SK-N-SH treated with all-trans-retinoic acid at 6 μM for 48 hours (cell line): ENCODE data around the gene ZDHHC3.
"Not testable (repeated sequence)": the region's sequence is repeated elsewhere in the genome, so short reads cannot be mapped to it uniquely, and the experiment has no call there.

Experiments used
- ATAC-seq: fragments of 200-7000 bp; cut with Tn5 transposase; 3 replicates; pipeline ENCODE4 v1.9.1; 2020; ENCODE audit warnings: mild to moderate bottlenecking, moderate library complexity
- ARNTL ChIP-seq: fragments of 450-650 bp; formaldehyde crosslinking; IDR thresholded peaks from 2 replicates; pipeline ENCODE4 v1.5.0; 2020; ENCODE audit warnings: low read depth, mild to moderate bottlenecking, moderate library complexity, borderline replicate concordance
- BACH2 ChIP-seq: fragments of 250-450 bp; sonication (Bioruptor Pico); IDR thresholded peaks from 2 replicates; pipeline ENCODE4 v1.9.0; 2021; ENCODE audit warnings: mild to moderate bottlenecking, borderline replicate concordance
- CREB5 ChIP-seq: fragments of 250-450 bp; sonication (Bioruptor Pico); IDR thresholded peaks from 2 replicates; pipeline ENCODE4 v1.5.1; 2020; ENCODE audit warnings: low read depth, mild to moderate bottlenecking, moderate library complexity
- CSDC2 ChIP-seq: fragments of 250-450 bp; sonication (Bioruptor Pico); IDR thresholded peaks from 2 replicates; pipeline ENCODE4 v1.5.0; 2020; ENCODE audit warnings: mild to moderate bottlenecking, moderate library complexity
- CSRNP3 ChIP-seq: fragments of 250-450 bp; sonication (Bioruptor Pico); IDR thresholded peaks from 2 replicates; pipeline ENCODE4 v1.5.1; 2021; ENCODE audit warnings: mild to moderate bottlenecking, moderate library complexity
- ESRRG ChIP-seq: fragments of 250-450 bp; sonication (Bioruptor Pico); IDR thresholded peaks from 2 replicates; pipeline ENCODE4 v1.6.1; 2021; ENCODE audit warnings: mild to moderate bottlenecking
- GLIS3 ChIP-seq: fragments of 250-450 bp; sonication (Bioruptor Pico); IDR thresholded peaks from 2 replicates; pipeline ENCODE4 v1.5.0; 2020; ENCODE audit warnings: mild to moderate bottlenecking, moderate library complexity
- ISL1 ChIP-seq: fragments of 250-450 bp; sonication (Bioruptor Pico); IDR thresholded peaks from 2 replicates; pipeline ENCODE4 v2.1.2; 2022; ENCODE audit warnings: mild to moderate bottlenecking, moderate library complexity
- PATZ1 ChIP-seq: fragments of 250-450 bp; sonication (Bioruptor Pico); IDR thresholded peaks from 2 replicates; pipeline ENCODE4 v1.8.0; 2020; ENCODE audit warnings: mild to moderate bottlenecking, moderate library complexity, borderline replicate concordance
- POU6F1 ChIP-seq: fragments of 250-450 bp; sonication (Bioruptor Pico); IDR thresholded peaks from 2 replicates; pipeline ENCODE4 v1.8.0; 2021; ENCODE audit warnings: low read depth, mild to moderate bottlenecking, moderate library complexity, borderline replicate concordance
- PPARA ChIP-seq: fragments of 250-450 bp; sonication (Bioruptor Pico); IDR thresholded peaks from 2 replicates; pipeline ENCODE4 v1.5.0; 2020; ENCODE audit warnings: mild to moderate bottlenecking, borderline replicate concordance
- RARB ChIP-seq: fragments of 250-450 bp; sonication (Bioruptor Pico); IDR thresholded peaks from 2 replicates; pipeline ENCODE4 v1.8.0; 2021; ENCODE audit warnings: mild to moderate bottlenecking, moderate library complexity
- SNAI2 ChIP-seq: fragments of 250-450 bp; sonication (Bioruptor Pico); IDR thresholded peaks from 2 replicates; pipeline ENCODE4 v1.5.0; 2020; ENCODE audit warnings: mild to moderate bottlenecking, moderate library complexity
- TCF4 ChIP-seq: fragments of 250-450 bp; sonication (Bioruptor Pico); IDR thresholded peaks from 2 replicates; pipeline ENCODE4 v1.8.0; 2021; ENCODE audit warnings: mild to moderate bottlenecking, moderate library complexity, borderline replicate concordance
- TOX ChIP-seq: fragments of 250-450 bp; sonication (Bioruptor Pico); IDR thresholded peaks from 2 replicates; pipeline ENCODE4 v1.8.0; 2021; ENCODE audit warnings: mild to moderate bottlenecking, moderate library complexity, borderline replicate concordance
- ZFP3 ChIP-seq: fragments of 250-450 bp; sonication (Bioruptor Pico); IDR thresholded peaks from 2 replicates; pipeline ENCODE4 v1.5.0; 2020; ENCODE audit warnings: mild to moderate bottlenecking, moderate library complexity
- ZNF565 ChIP-seq: fragments of 450-650 bp; formaldehyde crosslinking; conservative IDR thresholded peaks from 2 replicates; pipeline ENCODE4 v1.5.0; 2020; ENCODE audit warnings: low read depth, mild to moderate bottlenecking, moderate library complexity
- ZNF70 ChIP-seq: fragments of 450-650 bp; formaldehyde crosslinking; IDR thresholded peaks from 2 replicates; pipeline ENCODE4 v1.5.0; 2020; ENCODE audit warnings: mild to moderate bottlenecking, moderate library complexity
- ZNF8 ChIP-seq: fragments of 450-650 bp; formaldehyde crosslinking; IDR thresholded peaks from 2 replicates; pipeline ENCODE4 v1.5.0; 2020; ENCODE audit warnings: mild to moderate bottlenecking, moderate library complexity

ZDHHC3 gene

GRCh38 chr3:44989636-44990373, 13.8 kb upstream of the ZDHHC3 start:
- ATAC-seq = no peak
- TF ChIP-seq RARB (CRISPR knock-in tag) (no peak), CSDC2 (no peak), ISL1 (CRISPR knock-in tag) (no peak), SNAI2 (CRISPR knock-in tag) (no peak), TOX (CRISPR knock-in tag) (no peak), ZNF70 (no peak), GLIS3 (CRISPR knock-in tag) (no peak), ZNF565 (CRISPR knock-in tag) (no peak)
- TF ChIP-seq, all 23 proteins: peak for 0

GRCh38 chr3:44989141-44989540, 13.2 kb upstream of the ZDHHC3 start:
- TF ChIP-seq SNAI2 (CRISPR knock-in tag) (no peak), TOX (CRISPR knock-in tag) (no peak)
- no peak for ATAC-seq

- no peak for TF ChIP-seq ZNF8
- no peak for TF ChIP-seq ZNF70
- no peak for TF ChIP-seq ISL1 (CRISPR knock-in tag)
- no peak for TF ChIP-seq TOX (CRISPR knock-in tag)
- no peak for TF ChIP-seq CREB5 (CRISPR knock-in tag)
- TF ChIP-seq RARB (CRISPR knock-in tag) = no peak
- TF ChIP-seq ESRRG (CRISPR knock-in tag) = no peak
- TF ChIP-seq PATZ1 (CRISPR knock-in tag) = no peak
These were observed 12.1 kb upstream of the ZDHHC3 start for GRCh38 chr3:44988073-44988472.

GRCh38 chr3:44987332-44987731, 11.4 kb upstream of the ZDHHC3 start:
- no peak for TF ChIP-seq PPARA (CRISPR knock-in tag)
- TF ChIP-seq POU6F1 (CRISPR knock-in tag) = no peak
- TF ChIP-seq CSDC2 = no peak
- ATAC-seq = no peak

More at GRCh38 chr3:44988073-44988472, 12.1 kb upstream of the ZDHHC3 start:
- ATAC-seq = peak; percentile 68

GRCh38 chr3:44986330-44986729, 10.4 kb upstream of the ZDHHC3 start:
- ATAC-seq = not testable (repeated sequence)

- TF ChIP-seq SNAI2 (CRISPR knock-in tag) (no peak), CSDC2 (no peak), POU6F1 (CRISPR knock-in tag) (no peak), ZNF8 (no peak), TCF4 (CRISPR knock-in tag) (no peak), PATZ1 (CRISPR knock-in tag) (no peak), RARB (CRISPR knock-in tag) (no peak), ARNTL (CRISPR knock-in tag) (no peak), ZFP3 (CRISPR knock-in tag) (no peak), BACH2 (no peak), CREB5 (CRISPR knock-in tag) (no peak), TOX (CRISPR knock-in tag) (no peak), CSRNP3 (CRISPR knock-in tag) (no peak)
- ATAC-seq = no peak
These were observed 8.4 kb upstream of the ZDHHC3 start for GRCh38 chr3:44984335-44984734.
